ENCODE measurements around the gene ADAMTS8.

Gene ADAMTS8

GRCh38 chr11:130464291-130464812 lies 35.9 kb upstream of the ADAMTS8 start:
- peaks cover 0 to 15% (median 7%) of the 10 kb centered on the region in 4 donors for H3K4me1 ChIP-seq
- H3K27me3 ChIP-seq, result no peaks in the 10 kb centered on the region
- no peak for TF ChIP-seq CTCF (IDR thresholded peaks at IDR 0.05)
- no peak for DNase-seq
- H3K4me3 ChIP-seq, result no peak overlapping the region
- H3K27ac ChIP-seq, result no peak overlapping the region
- intact Hi-C loops (cut with DNase I; ENCODE audit: low total_unique reads), result no loop called here
- peaks cover 43 to 73% (median 49%) of the 10 kb centered on the region in 3 donors for H3K36me3 ChIP-seq
- H3K9me3 ChIP-seq, result no peaks in the 10 kb centered on the region

- H3K36me3 ChIP-seq, result peaks cover 43 to 66% (median 49%) of the 10 kb centered on the region in 3 donors
- no peak for DNase-seq
- no peaks in the 10 kb centered on the region for H3K9me3 ChIP-seq
- no peak overlapping the region for H3K4me3 ChIP-seq
- no peak overlapping the region for H3K27ac ChIP-seq
- H3K27me3 ChIP-seq, result no peaks in the 10 kb centered on the region
- H3K4me1 ChIP-seq, result peaks cover 0 to 27% (median 15%) of the 10 kb centered on the region in 4 donors
- no peak for TF ChIP-seq CTCF (IDR thresholded peaks at IDR 0.05)
- intact Hi-C loops (cut with DNase I; ENCODE audit: low total_unique reads), result no loop called here
These were observed 34.5 kb upstream of the ADAMTS8 start for GRCh38 chr11:130462931-130463330.

- H3K27me3 ChIP-seq, result no peaks in the 10 kb centered on the region
- H3K27ac ChIP-seq, result no peak overlapping the region
- H3K9me3 ChIP-seq, result no peaks in the 10 kb centered on the region
- TF ChIP-seq CTCF (IDR thresholded peaks at IDR 0.05), result no peak
- peaks cover 43 to 60% (median 49%) of the 10 kb centered on the region in 3 donors for H3K36me3 ChIP-seq
- intact Hi-C loops (cut with DNase I; ENCODE audit: low total_unique reads), result no loop called here
- DNase-seq, result no peak
- no peak overlapping the region for H3K4me3 ChIP-seq
- peaks cover 0 to 34% (median 21%) of the 10 kb centered on the region in 4 donors for H3K4me1 ChIP-seq
These were observed 33.9 kb upstream of the ADAMTS8 start for GRCh38 chr11:130462101-130462885.

GRCh38 chr11:130459521-130459920 lies 31.1 kb upstream of the ADAMTS8 start:
- no peak for TF ChIP-seq CTCF (IDR thresholded peaks at IDR 0.05)
- intact Hi-C loops (cut with DNase I; ENCODE audit: low total_unique reads), result loop anchor here (5.0 kb wide), 1 partner anchor 58 kb away; no protein-coding TSS in a partner anchor
- peaks cover 0 to 61% (median 42%) of the 10 kb centered on the region in 4 donors for H3K4me1 ChIP-seq
- no peak overlapping the region for H3K4me3 ChIP-seq
- H3K9me3 ChIP-seq, result no peaks in the 10 kb centered on the region
- no peak for DNase-seq
- H3K27ac ChIP-seq, result peak overlapping the region in 1 of 2 donors; percentile 94
- peaks cover 22 to 38% (median 25%) of the 10 kb centered on the region in 3 donors for H3K36me3 ChIP-seq
- H3K27me3 ChIP-seq, result no peaks in the 10 kb centered on the region

GRCh38 chr11:130458410-130458729 lies 30.0 kb upstream of the ADAMTS8 start:
- H3K4me1 ChIP-seq, result peaks cover 0 to 73% (median 47%) of the 10 kb centered on the region in 4 donors
- no peaks in the 10 kb centered on the region for H3K9me3 ChIP-seq
- H3K4me3 ChIP-seq, result peak overlapping the region; percentile 11 to 21
- peak overlapping the region; percentile 75 to 94 for H3K27ac ChIP-seq
- DNase-seq, result no peak
- peaks cover 13 to 27% (median 20%) of the 10 kb centered on the region in 3 donors for H3K36me3 ChIP-seq
- intact Hi-C loops (cut with DNase I; ENCODE audit: low total_unique reads), result loop anchor here (5.0 kb wide), 1 partner anchor 59 kb away; no protein-coding TSS in a partner anchor
- no peak for TF ChIP-seq CTCF (IDR thresholded peaks at IDR 0.05)
- no peaks in the 10 kb centered on the region for H3K27me3 ChIP-seq
